ENCODE results near the gene FAM120B.

The FAM120B gene

DNA sequence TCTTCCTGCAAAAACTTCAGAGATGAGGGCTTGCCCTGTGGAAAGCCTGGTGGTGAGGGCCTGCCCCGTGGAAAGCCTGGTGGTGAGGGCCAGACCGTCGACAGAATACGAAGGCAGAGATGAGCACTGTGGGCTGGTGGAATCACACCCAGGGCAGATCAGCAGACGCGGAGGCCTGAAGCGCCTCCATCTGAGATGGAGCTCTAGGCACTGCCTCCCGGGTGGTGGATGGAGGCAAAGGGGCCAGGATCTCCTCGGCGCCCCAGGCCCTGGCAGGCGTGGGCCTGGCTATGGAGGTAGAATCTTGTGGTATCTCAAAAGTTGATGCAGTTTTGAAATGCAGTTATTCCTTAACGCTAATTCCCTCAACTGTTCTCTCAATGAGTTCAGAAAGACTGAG is 141.8 kb downstream of the FAM120B start:
- DNase-seq = no peak

DNA sequence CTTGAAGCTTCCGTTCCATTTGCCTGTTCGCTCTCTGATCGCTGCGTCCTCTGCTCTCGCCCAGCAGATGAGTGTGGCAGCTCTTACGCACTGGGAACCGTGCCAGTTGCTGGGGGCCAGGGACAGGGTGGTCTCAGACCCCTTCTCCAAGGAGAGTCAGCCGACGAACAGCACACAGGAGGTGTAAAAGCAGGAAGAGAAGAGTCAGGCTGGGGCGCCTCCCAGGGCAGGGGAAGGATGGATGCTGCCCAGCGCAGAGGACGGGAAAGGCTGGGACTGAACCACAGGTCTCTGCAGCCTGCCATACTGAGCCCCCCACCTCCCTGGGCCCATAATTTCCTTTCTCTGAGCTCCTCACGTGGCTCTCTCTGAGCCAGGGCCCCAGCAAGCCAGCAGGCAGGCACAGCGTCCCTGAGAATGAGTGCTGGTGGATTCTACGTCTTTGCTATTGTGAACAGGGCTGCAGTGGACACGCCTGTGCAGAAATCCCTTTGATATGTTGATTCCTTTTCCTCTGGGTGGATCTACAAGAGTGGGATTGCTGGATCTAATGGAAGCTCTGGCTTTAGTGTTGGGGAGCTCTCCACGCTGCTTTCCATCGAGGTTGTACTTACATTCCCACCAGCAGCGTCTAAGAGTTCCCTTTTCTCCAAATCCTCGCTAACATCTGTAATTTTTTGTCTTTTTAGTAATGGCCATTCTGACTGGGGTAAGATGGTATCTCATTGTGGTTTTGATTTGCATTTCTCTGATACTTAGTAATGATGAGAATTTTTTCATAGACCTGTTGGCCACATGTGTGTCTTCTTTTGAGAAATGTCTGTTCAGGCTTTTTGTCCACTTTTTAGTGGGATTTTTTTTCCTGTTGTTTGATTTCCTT is 142.4 kb downstream of the FAM120B start:
- no peak for DNase-seq

DNA sequence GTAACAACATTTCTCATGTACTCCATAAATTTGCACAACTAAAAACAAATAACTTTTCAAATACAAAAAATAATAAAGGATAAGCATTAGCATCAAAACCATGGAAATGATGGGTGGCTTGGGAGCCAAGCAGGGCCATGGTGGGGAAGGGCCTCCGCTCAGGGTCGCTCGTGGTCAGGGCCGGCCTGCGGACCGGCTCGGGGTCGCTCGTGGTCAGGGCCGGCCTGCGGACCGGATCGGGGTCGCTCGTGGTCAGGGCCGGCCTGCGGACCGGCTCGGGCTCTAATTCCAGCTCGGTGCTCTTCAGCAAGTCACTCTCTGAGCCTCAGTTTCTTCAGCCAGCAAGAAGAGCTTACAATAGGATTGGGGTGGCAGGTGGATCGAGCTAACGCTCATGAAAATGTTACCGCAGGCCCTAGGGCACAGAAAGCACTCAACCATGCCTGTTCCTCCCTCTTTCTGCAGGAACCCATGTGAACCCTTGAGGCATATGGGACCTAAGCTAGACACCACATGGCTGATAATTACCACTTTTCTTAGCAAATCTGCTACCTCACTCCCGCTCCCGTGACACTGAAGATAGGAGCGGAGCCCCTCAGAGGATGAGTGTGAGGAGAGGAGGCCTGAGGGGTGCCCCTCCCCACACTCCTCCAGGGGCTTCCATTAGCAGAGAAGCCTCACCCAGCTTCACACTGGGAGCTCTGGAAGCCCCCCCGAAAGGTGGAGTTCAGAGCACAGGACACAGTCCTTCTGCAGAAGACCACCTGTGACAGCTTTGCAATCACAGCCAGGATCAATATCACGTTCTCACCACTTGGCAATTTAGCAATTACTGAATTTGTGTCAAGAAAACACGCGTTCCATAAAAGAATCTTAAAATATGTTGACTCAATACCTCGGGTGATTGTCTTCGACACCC is 143.5 kb downstream of the FAM120B start:
- no peak for DNase-seq

DNA sequence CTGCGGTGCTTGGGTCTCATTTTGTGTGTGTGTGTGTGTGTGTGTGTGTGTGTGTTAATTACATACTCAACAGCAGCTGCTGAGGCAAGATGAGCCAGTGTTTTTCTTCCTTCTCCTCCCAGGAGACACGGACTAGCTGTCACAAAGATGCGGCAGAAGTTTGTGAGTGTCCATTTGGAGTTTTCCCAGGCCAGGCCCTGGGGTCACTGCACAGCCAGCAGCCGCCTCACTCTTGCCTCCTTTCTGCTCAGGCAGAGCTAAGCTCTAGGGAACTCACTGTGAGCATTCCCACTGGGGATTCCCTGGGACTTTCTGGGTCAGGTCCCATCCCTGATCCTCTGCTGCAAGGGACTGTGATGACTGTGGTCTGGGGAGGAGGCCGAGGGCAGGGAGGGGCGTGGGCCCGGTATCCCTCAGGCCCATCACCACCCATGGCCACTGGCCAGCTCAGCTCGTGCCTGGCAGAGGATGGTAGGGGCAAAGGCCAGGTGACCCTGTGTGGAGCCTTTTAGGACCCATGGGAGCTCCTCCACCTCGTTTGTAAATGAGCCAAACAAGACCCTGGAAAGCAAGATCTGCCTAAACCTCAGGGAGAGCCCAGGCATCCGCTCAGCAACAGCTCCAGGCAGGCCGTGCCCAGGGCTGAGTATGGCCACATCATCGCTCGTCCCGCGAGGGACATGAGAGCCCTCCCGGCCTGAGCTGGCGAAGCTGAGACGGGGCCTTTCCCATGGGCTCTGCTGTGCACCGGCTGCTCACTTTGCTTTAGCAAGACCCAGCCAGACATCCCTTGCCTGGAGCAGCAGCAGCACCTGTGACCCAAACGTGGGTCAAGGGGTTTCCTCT is 144.6 kb downstream of the FAM120B start:
- DNase-seq = no peak

DNA sequence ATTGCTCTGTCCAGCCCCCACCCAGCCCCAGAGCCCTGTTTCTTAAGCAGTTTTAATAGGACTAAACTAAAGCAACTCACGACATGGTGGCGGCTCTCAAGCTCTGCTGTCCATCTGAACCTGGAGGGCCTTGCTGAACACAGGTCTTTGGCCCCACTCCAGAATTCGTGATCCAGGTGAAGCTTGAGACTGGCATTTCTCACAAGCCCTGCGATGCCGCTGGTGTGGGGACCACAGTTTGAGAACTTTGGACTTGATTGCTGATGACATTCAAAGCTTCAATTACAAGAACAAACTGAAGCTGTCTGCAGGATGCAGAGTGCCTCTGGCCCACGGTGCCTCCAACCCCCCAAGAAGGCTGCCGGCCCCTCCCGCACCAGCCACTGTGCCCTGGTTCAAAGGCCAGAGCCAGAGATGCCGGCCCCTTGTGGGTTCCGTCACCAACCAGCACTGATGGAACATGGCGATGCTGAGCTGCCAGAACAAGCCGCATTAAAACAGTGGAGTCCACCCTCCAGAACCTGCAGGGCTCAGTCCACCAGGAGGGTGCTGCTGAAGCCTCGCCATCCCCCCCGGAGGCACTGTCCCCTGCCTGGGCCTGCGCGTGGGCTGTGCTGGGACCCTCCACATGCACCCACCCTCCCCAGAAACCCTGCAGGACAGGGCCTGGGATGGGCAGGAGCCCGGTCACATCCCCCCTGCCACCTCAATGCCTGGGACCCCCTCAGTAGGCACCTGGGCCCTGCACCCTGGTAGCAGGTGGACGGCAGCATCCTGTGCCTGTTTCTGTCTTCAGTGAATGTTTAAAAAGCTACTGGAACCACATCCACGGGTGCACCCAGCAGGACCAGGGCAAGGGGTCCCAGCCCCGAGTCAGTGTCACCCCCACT is 145.4 kb downstream of the FAM120B start:
- no peak for DNase-seq

DNA sequence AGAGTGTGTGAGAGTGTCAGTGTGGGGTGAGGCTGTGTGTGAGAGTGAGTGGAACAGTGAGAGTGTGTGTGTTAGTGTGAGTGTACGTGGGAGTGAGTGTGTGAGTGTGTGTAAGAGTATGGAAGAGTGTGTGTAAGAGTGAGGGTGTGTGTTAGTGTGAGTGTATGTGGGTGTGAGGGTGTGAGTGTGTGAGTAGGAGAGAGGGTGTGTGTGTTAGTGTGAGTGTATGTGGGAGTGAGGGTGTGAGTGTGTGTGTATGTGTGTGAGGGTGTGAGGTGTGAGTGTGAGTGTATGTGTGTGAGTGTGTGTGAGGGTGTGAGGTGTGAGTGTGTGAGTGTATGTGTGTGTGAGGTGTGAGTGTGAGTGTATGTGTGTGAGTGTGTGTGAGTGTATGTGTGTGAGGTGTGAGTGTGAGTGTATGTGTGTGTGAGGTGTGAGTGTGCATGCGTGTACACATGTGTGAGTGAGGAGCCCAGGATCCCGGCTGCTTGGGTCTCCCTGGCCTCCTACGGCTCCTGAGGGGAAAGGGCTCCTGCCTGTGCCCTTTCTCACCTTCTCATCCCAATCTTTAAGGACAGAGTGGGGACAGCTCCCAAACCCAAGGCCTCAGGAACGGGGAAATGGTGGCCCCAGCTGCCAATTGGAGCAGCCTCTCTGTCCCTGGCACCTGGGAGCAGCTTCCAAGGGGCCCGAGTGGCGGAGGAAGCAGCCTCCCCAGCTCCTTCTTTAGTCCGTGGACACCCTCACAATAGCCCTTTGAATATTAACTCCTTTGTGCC is 146.4 kb downstream of the FAM120B start:
- DNase-seq = no peak

DNA sequence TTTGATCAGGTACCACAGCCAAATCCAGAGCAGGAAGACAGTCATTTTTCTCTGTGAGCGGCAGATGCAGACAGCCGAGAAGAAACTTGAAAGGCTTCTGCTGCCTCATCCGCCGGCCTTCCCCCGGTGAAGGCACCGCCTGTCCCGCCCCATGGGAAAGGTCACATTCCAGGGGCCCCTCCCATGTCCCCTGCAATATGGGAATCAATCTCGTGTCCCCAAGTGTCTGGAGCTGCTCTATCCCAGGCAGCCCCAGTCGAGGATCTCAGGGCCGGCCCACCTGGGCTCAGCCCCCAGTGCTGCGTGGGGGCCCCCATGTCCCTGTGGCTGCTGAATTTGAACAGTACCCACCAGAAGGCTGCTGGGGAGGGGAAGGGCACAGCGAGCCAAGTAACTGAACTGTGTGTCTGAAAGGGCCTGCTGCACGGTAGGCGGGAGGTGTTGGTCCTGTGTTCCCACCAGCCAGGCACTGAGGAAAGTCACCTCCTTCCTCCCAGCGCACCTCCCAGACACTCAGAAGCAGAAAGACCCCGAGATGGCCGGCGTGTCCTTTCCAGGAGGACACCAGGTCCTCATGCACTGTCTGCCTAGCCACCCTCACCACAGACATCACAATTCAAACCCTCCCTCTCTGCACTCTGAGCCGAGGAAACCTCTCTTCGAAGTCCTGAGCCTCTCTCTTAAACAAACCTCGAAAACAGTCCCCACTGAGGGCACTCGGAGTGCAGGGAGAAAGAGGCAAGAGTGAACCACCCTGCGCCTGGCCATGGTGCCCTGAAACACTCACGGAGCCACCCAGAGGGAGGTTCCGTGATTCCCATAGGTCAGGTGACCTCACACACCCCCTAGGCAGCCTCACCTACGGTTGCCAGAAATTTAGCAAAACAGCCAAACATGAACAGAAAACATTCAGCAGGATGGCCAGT is 147.3 kb downstream of the FAM120B start:
- no peak for DNase-seq

DNA sequence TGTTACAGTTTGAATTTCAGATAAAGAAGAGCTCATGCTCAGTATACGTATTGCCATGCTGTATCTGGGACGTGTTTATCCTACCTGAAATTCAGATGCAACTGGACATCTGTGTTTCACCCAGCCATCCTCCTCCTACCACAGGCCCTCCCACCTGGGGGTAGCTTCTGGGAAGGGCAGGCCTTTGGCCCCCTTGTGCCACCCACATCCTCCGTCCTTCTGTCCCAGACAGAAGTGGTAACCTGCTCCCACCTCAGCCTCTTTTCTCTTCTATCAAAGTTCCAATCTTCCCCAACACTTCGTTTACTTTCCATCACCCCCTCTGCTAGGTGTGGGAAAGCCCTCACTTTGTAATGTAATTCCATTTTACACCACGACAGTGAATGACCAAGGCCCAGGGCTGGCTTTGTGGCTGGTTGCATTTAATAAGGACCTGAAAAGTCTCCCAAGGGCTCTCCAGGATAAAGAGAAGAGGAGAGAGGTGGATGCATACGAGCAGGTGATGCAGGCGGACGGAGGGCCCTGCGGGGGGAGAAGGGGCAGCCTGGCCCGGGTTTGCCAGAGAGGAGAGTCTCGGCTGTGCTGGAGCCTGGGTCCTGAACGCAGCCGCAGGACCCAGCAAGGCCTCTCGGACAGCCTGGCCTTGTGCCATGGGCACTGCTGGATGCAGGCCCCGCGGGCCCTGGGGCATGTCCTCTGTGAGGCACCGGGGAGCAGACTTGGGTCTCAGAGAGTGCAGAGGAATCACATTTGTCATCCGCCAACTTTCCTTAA is 148.1 kb downstream of the FAM120B start:
- DNase-seq = no peak

DNA sequence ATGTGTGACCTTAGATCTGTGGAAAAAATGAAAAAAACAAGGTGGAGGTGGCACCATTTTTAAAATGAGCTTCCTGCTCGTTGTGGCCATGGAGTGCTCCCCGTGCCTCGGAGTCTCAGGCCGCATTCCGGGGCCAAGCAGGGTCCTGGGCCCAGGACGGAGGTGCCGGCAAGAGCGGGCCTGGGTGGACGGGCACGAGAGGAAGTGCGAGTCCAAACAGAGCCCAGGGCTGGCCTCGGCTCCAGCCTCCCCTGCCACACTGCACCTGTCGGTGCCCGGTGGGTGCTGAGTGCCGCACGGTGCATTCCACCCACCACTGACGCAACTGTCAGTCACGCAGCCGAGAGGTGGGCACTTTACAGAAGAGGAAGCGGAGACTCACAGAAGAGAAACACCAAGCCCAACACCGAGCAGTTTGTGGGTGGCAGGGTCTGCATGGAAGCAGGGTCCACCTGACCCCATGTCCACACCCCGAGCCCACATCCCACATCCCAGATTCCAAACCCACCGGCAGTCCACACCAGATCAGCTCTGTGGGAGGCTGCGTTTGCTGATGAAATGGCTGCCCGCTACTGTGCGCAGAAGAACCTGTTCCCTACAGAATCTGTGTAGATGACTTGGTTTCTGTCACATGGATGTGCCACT is 148.9 kb downstream of the FAM120B start:
- DNase-seq = no peak

DNA sequence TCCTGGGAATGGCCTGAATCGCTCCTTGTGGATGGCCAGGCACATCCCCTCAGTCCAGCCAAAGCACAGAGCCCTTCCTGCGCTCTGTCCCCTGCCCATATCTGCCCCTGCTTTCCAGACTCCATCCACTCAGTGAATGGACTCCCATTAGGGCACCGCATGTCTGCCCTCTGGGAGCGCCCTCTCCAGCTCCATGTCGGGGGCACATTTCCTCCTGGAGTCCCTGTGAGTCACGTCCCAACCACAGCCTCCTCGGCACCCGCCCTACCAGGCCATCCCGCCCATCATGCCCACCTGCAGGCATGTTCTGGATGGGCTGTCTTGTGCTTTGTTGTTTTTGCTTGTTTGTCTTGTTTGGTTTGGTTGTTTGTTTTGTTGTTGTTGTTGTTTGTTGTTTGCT is 149.8 kb downstream of the FAM120B start:
- no peak for DNase-seq
